Fibroblast of villous mesenchyme (primary cell): ENCODE results near the gene XPO4. TPM values are rescaled to one million over a fixed set of nuclear protein-coding genes. Genes with fewer than 3 reads are reported as not detected.

Experiments
- DNase-seq: peaks from one replicate; pipeline ENCODE4 v3.0.0-alpha.2; 2010; ENCODE audit warnings: low read depth
- H3K4me3 ChIP-seq: 2 replicates; pipeline ENCODE4 v1.5.1; 2011; ENCODE audit warnings: low read depth, mild to moderate bottlenecking, low read length
- CTCF ChIP-seq: IDR thresholded peaks from 2 replicates; pipeline ENCODE4 v1.5.1; 2012; ENCODE audit warnings: low read depth, mild to moderate bottlenecking, low read length; ENCODE audit not compliant: insufficient read depth
- total RNA-seq: library from RNA; depleted of rRNA; stranded (reverse); fragments of >200 nt; gene quantifications from 2 replicates; pipeline ENCODE4 v1.2.3, GENCODE V29; 2012

XPO4 gene
- total RNA-seq, 1 donor, result 29.8 TPM

GRCh38 chr13:20843166-20843565, 59.4 kb downstream of the XPO4 start:
- no peak overlapping the region for H3K4me3 ChIP-seq
- TF ChIP-seq CTCF, result no peak
- DNase-seq, result no peak

GRCh38 chr13:20840568-20840967, 62.0 kb downstream of the XPO4 start:
- TF ChIP-seq CTCF, result no peak
- no peak for DNase-seq
- H3K4me3 ChIP-seq, result no peak overlapping the region

GRCh38 chr13:20833900-20834679, 68.5 kb downstream of the XPO4 start:
- H3K4me3 ChIP-seq, result no peak overlapping the region
- no peak for TF ChIP-seq CTCF
- no peak for DNase-seq

GRCh38 chr13:20832861-20833260, 69.7 kb downstream of the XPO4 start:
- TF ChIP-seq CTCF, result no peak
- DNase-seq, result no peak
- H3K4me3 ChIP-seq, result no peak overlapping the region

- DNase-seq, result no peak
- TF ChIP-seq CTCF, result no peak
- H3K4me3 ChIP-seq, result no peak overlapping the region
These were observed 70.6 kb downstream of the XPO4 start for GRCh38 chr13:20831933-20832332.

- no peak for DNase-seq
- no peak for TF ChIP-seq CTCF
- H3K4me3 ChIP-seq, result no peak overlapping the region
These were observed 71.3 kb downstream of the XPO4 start for GRCh38 chr13:20831254-20831653.
